Measurements from ENCODE around the gene OSBPL10. TPM values are rescaled to one million over a fixed set of nuclear protein-coding genes. Genes with fewer than 3 reads are reported as not detected.

The OSBPL10 gene
- total RNA-seq, 1 donor from 2014 or later: 20.5 TPM

DNA sequence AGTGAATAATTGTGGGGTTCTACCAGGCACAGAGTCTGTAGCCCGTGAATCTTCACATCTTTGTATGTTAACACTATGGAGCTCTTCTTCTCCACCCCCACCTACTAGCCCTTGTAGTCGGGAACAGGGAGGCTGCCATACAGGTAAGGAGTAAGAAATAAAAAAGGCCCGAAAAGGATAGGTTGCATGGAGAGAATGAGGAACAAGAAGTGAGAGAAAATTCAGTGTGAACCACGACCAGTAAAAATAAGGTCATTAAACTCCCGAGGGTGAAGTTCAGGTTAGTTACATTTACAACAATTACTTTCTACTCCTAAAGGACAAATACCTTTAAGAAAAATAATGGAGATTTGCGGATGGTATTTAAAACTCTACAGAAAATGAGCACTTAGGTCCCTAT lies 53.3 kb downstream of the OSBPL10 start:
- FAIRE-seq (no peak), DNase-seq (ENCODE audit: low read depth) (no peak)
- TF ChIP-seq, protein P1, sequence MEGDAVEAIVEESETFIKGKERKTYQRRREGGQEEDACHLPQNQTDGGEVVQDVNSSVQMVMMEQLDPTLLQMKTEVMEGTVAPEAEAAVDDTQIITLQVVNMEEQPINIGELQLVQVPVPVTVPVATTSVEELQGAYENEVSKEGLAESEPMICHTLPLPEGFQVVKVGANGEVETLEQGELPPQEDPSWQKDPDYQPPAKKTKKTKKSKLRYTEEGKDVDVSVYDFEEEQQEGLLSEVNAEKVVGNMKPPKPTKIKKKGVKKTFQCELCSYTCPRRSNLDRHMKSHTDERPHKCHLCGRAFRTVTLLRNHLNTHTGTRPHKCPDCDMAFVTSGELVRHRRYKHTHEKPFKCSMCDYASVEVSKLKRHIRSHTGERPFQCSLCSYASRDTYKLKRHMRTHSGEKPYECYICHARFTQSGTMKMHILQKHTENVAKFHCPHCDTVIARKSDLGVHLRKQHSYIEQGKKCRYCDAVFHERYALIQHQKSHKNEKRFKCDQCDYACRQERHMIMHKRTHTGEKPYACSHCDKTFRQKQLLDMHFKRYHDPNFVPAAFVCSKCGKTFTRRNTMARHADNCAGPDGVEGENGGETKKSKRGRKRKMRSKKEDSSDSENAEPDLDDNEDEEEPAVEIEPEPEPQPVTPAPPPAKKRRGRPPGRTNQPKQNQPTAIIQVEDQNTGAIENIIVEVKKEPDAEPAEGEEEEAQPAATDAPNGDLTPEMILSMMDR (IDR thresholded peaks at IDR 0.05; ENCODE audit: insufficient read depth, low read length, severe bottlenecking): no peak
- Histone ChIP-seq H3K36me3 (ENCODE audit: control insufficient read depth, insufficient read depth, low read length) (no peaks in the 10 kb centered on the region), H3K4me3 (ENCODE audit: low read depth, low read length) (no peak overlapping the region), H3K27me3 (ENCODE audit: control insufficient read depth, insufficient read depth, low read length) (no peaks in the 10 kb centered on the region)

DNA sequence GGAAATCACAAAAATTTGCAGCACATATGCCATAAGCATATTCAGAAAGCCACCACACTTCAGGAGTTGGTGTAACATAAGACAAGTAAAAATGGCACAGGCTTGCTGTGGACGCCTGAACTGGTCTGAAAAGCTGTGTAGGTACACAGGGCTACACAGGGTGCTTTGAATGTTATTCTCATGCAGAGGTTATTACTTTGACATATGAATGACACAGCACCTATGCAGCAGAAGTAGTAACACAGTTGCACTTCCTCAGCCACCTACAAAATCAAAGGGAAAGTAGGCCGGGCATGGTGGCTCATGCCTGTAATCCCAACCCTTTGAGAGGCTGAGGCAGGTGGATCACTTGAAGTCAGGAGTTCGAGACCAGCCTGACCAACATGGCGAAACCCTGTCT lies 54.5 kb downstream of the OSBPL10 start:
- DNase-seq (ENCODE audit: low read depth): no peak
- Histone ChIP-seq H3K36me3 (ENCODE audit: control insufficient read depth, insufficient read depth, low read length) (no peaks in the 10 kb centered on the region), H3K27me3 (ENCODE audit: control insufficient read depth, insufficient read depth, low read length) (no peaks in the 10 kb centered on the region), H3K4me3 (ENCODE audit: low read depth, low read length) (no peak overlapping the region)
- TF ChIP-seq, protein P1 (IDR thresholded peaks at IDR 0.05; ENCODE audit: insufficient read depth, low read length, severe bottlenecking): no peak
- no peak for FAIRE-seq

DNA sequence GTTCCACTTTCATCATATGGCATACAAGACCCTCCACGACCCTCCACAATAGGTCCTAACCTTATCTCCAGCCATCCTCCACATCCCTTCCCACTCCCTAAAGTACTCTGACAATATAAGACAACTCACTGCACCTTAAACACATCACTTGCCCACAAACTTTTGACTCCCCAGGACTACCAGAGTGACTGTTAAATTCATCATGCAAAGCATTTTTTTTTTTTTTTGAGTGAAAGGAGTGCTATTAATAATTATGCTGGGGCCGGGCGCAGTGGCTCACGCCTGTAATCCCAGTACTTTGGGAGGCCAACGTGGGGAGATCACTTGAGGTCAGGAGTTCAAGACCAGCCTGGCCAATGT lies 55.8 kb downstream of the OSBPL10 start:
- FAIRE-seq (no peak), DNase-seq (ENCODE audit: low read depth) (no peak)
- TF ChIP-seq, protein P1 (IDR thresholded peaks at IDR 0.05; ENCODE audit: insufficient read depth, low read length, severe bottlenecking): no peak
- Histone ChIP-seq H3K27me3 (ENCODE audit: control insufficient read depth, insufficient read depth, low read length) (no peaks in the 10 kb centered on the region), H3K4me3 (ENCODE audit: low read depth, low read length) (no peak overlapping the region), H3K36me3 (ENCODE audit: control insufficient read depth, insufficient read depth, low read length) (no peaks in the 10 kb centered on the region)

DNA sequence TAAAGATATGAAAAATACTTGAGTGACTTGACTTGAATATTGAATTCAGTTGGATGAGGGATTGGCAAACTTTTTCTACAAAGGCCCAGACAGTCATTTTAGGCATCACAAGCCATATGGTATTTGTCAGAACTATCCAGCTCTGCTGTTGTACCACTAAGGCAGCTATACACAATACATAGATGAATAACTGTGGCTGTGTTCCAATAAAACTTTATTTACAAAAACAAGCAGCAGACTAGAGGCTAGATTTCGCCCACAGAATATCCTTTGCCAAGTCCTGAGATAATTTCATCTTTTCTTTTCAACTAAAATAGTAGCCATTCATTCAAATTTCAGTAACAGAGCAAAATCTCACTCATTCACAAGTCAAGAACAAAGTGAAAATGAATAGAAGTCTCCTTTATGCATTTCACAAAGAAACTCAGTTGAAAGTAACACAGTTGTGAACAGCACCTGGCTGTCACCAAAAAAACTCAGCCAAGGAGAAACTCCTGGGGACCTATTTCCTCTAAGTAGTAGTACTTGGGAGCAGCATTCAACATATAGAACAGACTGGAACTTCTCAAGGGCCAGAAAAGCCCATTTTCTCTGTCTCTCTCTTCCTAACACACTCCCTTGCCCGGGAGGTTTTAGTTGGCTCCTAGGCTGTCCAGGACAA lies 56.3 kb downstream of the OSBPL10 start:
- DNase-seq (ENCODE audit: low read depth) (no peak), FAIRE-seq (no peak)
- TF ChIP-seq, protein P1 (IDR thresholded peaks at IDR 0.05; ENCODE audit: insufficient read depth, low read length, severe bottlenecking): no peak
- H3K36me3 ChIP-seq (ENCODE audit: control insufficient read depth, insufficient read depth, low read length): no peaks in the 10 kb centered on the region
- H3K27me3 ChIP-seq (ENCODE audit: control insufficient read depth, insufficient read depth, low read length): no peaks in the 10 kb centered on the region
- H3K4me3 ChIP-seq (ENCODE audit: low read depth, low read length): no peak overlapping the region

DNA sequence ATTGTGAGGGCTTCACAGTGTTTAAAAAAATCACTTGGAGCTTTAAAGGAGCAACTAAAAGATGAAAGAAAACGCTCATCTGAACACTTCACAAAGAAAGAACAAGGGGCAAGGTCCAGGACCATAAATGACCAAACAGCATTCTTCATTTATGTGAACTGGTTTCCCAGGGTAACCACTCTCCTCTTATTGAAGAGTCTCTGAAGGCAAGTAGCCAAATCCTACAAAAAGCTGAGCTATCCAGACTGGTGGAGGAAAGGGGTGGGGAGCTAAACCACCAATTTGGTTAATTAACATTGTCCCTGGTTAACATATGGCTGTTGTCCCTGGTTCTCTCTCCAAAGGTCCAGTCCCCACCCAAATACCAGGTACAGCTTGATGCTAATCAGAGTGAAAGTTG lies 58.1 kb downstream of the OSBPL10 start:
- H3K4me3 ChIP-seq (ENCODE audit: low read depth, low read length): no peak overlapping the region
- TF ChIP-seq, protein P1 (IDR thresholded peaks at IDR 0.05; ENCODE audit: insufficient read depth, low read length, severe bottlenecking): no peak
- H3K36me3 ChIP-seq (ENCODE audit: control insufficient read depth, insufficient read depth, low read length): no peaks in the 10 kb centered on the region
- DNase-seq (ENCODE audit: low read depth) (no peak), FAIRE-seq (no peak)
- no peaks in the 10 kb centered on the region for H3K27me3 ChIP-seq (ENCODE audit: control insufficient read depth, insufficient read depth, low read length)

DNA sequence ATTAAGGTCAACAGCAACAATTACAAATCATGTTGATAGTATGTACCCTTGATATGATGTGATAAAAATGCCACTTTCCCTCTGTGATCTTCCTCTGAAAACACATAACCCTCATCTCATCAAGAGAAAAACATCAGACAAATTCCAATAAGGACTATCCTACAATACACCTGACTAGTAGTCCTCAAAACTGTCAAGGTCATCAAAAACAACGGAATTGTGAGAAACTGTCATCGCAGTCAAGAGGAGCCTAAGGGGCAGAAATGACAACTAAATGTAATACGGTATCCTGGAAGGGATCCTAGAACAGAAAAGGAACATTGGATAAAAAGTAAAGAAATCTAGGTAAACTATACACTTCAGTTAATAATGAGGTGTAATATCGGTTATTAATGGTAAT lies 59.2 kb downstream of the OSBPL10 start:
- TF ChIP-seq, protein P1 (IDR thresholded peaks at IDR 0.05; ENCODE audit: insufficient read depth, low read length, severe bottlenecking): no peak
- no peak for FAIRE-seq

More for the DNA sequence above, 59.2 kb downstream of the OSBPL10 start:
- Histone ChIP-seq H3K4me3 (ENCODE audit: low read depth, low read length) (no peak overlapping the region), H3K36me3 (ENCODE audit: control insufficient read depth, insufficient read depth, low read length) (no peaks in the 10 kb centered on the region), H3K27me3 (ENCODE audit: control insufficient read depth, insufficient read depth, low read length) (no peaks in the 10 kb centered on the region)
- DNase-seq (ENCODE audit: low read depth): no peak
